AG04449 (cell line): ENCODE data around the gene SNU13.

ENCODE experiments used
- CTCF ChIA-PET: fragments of 350-600 bp; formaldehyde crosslinking; extraction: SDS; loops from one replicate; lab custom pipeline; 2021; ENCODE audit warnings: antibody characterized with exemption; lab: Yijun Ruan, JAX
- POLR2A ChIA-PET: fragments of 400-600, 350-600 bp; formaldehyde crosslinking; extraction: SDS; loops from one replicate; lab custom pipeline; 2020; ENCODE audit warnings: antibody characterized with exemption, inconsistent platforms; lab: Yijun Ruan, JAX
- DNase-seq: peaks from one replicate; pipeline ENCODE4 v3.0.0-alpha.2; 2010; ENCODE audit warnings: low read depth, low spot score
- H3K4me3 ChIP-seq: 2 replicates; pipeline ENCODE4 v1.5.1; 2011; ENCODE audit warnings: low read depth, mild to moderate bottlenecking, control low read depth, low read length
- TF ChIP-seq, protein P1 (sequence below): IDR thresholded peaks from one replicate; pipeline ENCODE4 v1.5.1; 2011; ENCODE audit warnings: mild to moderate bottlenecking, moderate library complexity, low read length, control low read depth, inconsistent platforms; ENCODE audit not compliant: insufficient read depth; ENCODE audit errors: missing control alignments

The SNU13 gene

DNA sequence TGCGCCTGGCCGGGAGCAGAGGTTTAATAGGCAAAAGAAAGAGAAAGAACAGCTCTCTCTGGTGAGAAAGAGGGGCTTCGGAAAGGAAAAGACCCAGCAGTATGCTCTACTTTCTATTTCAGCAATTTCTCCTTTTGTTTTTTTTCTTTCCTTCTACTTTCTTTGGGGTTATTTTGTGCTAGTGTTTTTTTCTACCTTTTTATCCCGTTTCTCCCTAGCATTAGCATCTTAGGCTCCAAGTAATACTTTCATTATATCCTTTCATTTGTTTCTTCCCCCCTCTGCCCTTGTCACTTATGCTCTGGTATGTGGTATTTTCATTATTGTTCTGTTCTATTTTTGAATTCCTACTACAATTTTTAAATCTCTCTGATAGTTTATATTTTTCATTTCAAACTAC is 4.5 kb downstream of the SNU13 start:
- TF ChIP-seq, protein P1, sequence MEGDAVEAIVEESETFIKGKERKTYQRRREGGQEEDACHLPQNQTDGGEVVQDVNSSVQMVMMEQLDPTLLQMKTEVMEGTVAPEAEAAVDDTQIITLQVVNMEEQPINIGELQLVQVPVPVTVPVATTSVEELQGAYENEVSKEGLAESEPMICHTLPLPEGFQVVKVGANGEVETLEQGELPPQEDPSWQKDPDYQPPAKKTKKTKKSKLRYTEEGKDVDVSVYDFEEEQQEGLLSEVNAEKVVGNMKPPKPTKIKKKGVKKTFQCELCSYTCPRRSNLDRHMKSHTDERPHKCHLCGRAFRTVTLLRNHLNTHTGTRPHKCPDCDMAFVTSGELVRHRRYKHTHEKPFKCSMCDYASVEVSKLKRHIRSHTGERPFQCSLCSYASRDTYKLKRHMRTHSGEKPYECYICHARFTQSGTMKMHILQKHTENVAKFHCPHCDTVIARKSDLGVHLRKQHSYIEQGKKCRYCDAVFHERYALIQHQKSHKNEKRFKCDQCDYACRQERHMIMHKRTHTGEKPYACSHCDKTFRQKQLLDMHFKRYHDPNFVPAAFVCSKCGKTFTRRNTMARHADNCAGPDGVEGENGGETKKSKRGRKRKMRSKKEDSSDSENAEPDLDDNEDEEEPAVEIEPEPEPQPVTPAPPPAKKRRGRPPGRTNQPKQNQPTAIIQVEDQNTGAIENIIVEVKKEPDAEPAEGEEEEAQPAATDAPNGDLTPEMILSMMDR: no peak
- no peak for DNase-seq
- H3K4me3 ChIP-seq: no peak overlapping the region
- POLR2A ChIA-PET: no interaction called here
- CTCF ChIA-PET: interaction anchor here (1.0 kb wide), 1 partner anchor 13 kb away, joined by 6 read pairs; no protein-coding TSS in a partner anchor

GRCh38 chr22:41683616-41684015 is 5.1 kb downstream of the SNU13 start:
- no peak overlapping the region for H3K4me3 ChIP-seq
- DNase-seq: no peak
- ChIA-PET POLR2A (no interaction called here), CTCF (interaction anchor here (0.7 to 1.0 kb wide), 3 partner anchors 13 to 17 kb away, joined by 3 to 6 read pairs (median 5); no protein-coding TSS in a partner anchor)
- TF ChIP-seq, protein P1: no peak

DNA sequence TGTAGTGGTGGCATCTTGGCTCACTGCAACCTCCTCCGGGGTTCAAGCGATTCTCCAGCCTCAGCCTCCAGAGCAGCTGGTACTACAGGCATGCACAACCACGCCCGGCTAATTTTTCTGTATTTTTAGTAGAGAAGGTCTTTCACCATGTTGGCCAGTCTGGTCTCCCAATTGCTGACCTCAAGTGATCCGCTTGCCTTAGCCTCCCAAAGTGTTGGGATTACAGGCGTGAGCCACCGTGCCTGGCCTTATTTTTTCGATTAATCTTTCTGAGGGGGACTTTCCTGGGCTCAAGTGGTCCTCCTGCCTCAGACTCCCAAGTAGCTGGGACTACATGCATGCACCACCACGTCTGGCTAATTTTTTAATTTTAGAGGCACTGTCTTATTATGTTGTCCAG is 5.6 kb downstream of the SNU13 start:
- POLR2A ChIA-PET: no interaction called here
- CTCF ChIA-PET: interaction anchor here (0.7 to 0.8 kb wide), 2 partner anchors 14 to 16 kb away, joined by 3 to 5 read pairs; no protein-coding TSS in a partner anchor
- TF ChIP-seq, protein P1: no peak
- DNase-seq: no peak
- peak overlapping the region; percentile 79 for H3K4me3 ChIP-seq

DNA sequence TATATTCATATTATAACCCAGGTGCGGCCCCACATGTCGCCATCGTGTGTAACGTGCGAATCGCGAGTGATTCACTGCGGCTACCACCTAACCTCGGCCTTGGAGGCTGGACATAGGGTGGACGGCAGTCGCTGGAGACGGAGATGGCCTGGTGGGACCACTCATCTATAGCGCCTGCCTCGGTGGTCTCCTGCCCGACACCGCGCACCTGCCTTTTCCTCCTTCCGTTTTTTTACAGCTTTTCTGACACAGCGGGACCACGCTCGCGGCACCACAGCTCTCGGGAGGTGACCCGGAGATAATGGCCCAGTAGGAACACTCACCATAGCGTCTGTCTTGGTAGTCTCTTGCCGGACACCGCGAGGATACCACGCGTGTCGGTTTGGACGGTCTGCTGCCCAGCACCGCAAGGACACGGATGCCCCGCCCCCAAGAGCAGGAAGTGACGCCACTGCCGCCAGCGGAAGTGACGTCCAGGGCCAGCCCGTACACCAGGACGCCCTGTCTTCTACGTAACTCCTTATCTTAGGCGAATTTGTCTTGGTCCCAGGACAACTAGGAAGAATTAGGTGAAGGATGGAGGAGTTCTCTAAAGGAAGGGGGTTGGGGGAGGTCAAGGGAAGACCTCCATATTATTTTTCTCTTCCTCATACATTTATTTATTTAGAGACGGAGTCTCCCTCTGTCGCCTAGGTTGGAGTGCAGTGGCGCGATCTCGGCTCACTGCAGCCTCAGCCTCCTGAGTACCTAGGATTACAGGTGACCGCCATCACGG is 6.4 kb downstream of the SNU13 start:
- DNase-seq: peak; percentile 34

DNA sequence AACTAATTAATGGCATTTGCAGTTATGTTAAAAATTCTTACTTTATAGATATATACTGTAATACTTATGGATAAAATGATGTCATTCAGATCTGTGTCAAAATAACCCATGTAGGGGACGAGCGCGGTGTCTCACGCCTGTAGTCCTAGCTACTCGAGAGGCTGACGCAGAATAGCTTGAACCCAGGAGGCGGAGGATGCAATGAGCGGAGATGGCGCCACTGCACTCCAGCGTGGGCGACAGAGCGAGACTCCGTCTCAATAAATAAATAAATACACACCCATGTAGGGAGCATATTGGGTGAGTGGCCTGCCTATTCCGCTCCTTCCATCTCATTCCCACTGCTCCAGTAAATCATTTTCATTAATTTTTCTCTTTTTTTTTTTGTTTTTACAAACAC is 7.1 kb downstream of the SNU13 start:
- CTCF ChIA-PET: interaction anchor here (4.4 kb wide), 1 partner anchor 15 kb away, joined by 22 read pairs; no protein-coding TSS in a partner anchor
- TF ChIP-seq, protein P1: no peak
- DNase-seq: no peak
- peak overlapping the region; percentile 79 for H3K4me3 ChIP-seq
- POLR2A ChIA-PET: no interaction called here

More for the DNA sequence above, 6.4 kb downstream of the SNU13 start:
- TF ChIP-seq, protein P1: no peak
- H3K4me3 ChIP-seq: peak overlapping the region; percentile 79
- CTCF ChIA-PET: interaction anchor here (4.4 kb wide), 1 partner anchor 16 kb away, joined by 22 read pairs; no protein-coding TSS in a partner anchor
- POLR2A ChIA-PET: no interaction called here

DNA sequence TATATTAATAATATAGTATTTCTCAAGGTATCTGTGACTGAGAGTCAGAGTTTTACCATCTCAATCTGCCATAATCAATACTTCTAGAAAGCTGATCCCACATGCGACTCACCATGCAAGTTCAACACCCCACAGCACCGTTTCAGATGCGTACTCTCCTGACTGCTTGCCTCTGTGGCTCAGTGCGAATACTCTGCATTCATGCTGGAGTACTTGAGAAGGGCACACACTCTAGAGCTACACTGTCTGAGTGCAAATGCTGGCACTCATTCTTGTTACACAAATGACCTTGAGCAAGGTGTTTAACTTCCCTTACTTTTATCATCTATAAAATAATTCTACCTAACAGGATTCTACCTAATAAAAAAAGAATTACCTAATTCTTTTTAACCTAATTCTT is 12.5 kb downstream of the SNU13 start:
- ChIA-PET POLR2A (interaction anchor here (0.6 kb wide), 1 partner anchor 287 kb away, joined by 3 read pairs; no protein-coding TSS in a partner anchor), CTCF (interaction anchor here (1.9 to 7.8 kb wide), 3 partner anchors 9 to 21 kb away, joined by 7 to 52 read pairs (median 22); no protein-coding TSS in a partner anchor)

More for the DNA sequence above, 12.5 kb downstream of the SNU13 start:
- DNase-seq: no peak
- TF ChIP-seq, protein P1: no peak
- H3K4me3 ChIP-seq: no peak overlapping the region
